K562 (cell line): ENCODE data around the gene ZSCAN26. TPM values are rescaled to one million over a fixed set of nuclear protein-coding genes. Genes with fewer than 3 reads are reported as not detected.
A peak's percentile ranks its signal among the peaks of the same experiment; 100 is the strongest.

Experiments
- BRD9 ChIP-seq: fragments of 450-650 bp; IDR thresholded peaks from 2 replicates; pipeline ENCODE4 v1.6.1; 2018; ENCODE audit warnings: low read depth; ENCODE audit not compliant: partially characterized antibody
- CHD4 ChIP-seq: fragments of 200-600 bp; sonication (generic); IDR thresholded peaks from 3 replicates; pipeline ENCODE4 v1.6.1; 2012; ENCODE audit warnings: low read depth, mild to moderate bottlenecking, mixed read lengths, low read length, inconsistent platforms; ENCODE audit not compliant: insufficient read depth, insufficient replicate concordance, poor library complexity, severe bottlenecking
- HBP1 ChIP-seq: fragments of 450-650 bp; formaldehyde crosslinking; IDR thresholded peaks from 2 replicates; pipeline ENCODE4 v1.4.0; 2022; ENCODE audit warnings: missing genetic modification characterization
- HNRNPK ChIP-seq: fragments of 200-400 bp; formaldehyde crosslinking; IDR thresholded peaks from one replicate; pipeline ENCODE4 v1.6.1; 2018; ENCODE audit warnings: mild to moderate bottlenecking, low read depth, low read length; ENCODE audit not compliant: poor library complexity, severe bottlenecking
- JUN ChIP-seq, 2 experiments: sonication (generic) in 1 of 2; formaldehyde crosslinking in 1 of 2; IDR thresholded peaks; 2 replicates each; pipeline versions ENCODE4 v1.6.1 to v1.8.0; 2012 to 2022; ENCODE audit warnings: borderline replicate concordance in 2 of 2, mild to moderate bottlenecking in 2 of 2, improper control_type of control experiment in 1 of 2, low read depth in 1 of 2, low read length in 1 of 2, missing genetic modification reagents in 1 of 2
- KDM4B ChIP-seq, 2 experiments: fragments of 450-650 bp in 1 of 2; sonication (generic) in 1 of 2; IDR thresholded peaks; 2 replicates each; pipeline ENCODE4 v1.6.1; 2016 to 2017; ENCODE audit warnings: borderline replicate concordance in 2 of 2, antibody characterized with exemption in 1 of 2, low read depth in 1 of 2, mild to moderate bottlenecking in 1 of 2
- KHSRP ChIP-seq: fragments of 450-650 bp; IDR thresholded peaks from 2 replicates; pipeline ENCODE4 v1.6.1; 2017
- LARP7 ChIP-seq: fragments of 450-650 bp; IDR thresholded peaks from 2 replicates; pipeline ENCODE4 v1.6.1; 2016
- MGA ChIP-seq: fragments of 450-650 bp; IDR thresholded peaks from 2 replicates; pipeline ENCODE4 v1.6.1; 2016; ENCODE audit warnings: mild to moderate bottlenecking, moderate library complexity
- PCBP1 ChIP-seq: fragments of 200-400 bp; formaldehyde crosslinking; IDR thresholded peaks from 2 replicates; pipeline ENCODE4 v1.6.1; 2018; ENCODE audit warnings: mild to moderate bottlenecking, low read depth, low read length; ENCODE audit not compliant: poor library complexity, severe bottlenecking
- ZNF24 ChIP-seq: fragments of 450-650 bp; IDR thresholded peaks from 2 replicates; pipeline ENCODE4 v1.6.1; 2016
- ZNF764 ChIP-seq: fragments of 250-450 bp; sonication (Bioruptor Pico); IDR thresholded peaks from 2 replicates; pipeline ENCODE4 v1.4.0; 2020; ENCODE audit warnings: low read depth, mild to moderate bottlenecking, moderate library complexity
- polyA plus RNA-seq, 8 experiments: library from polyadenylated mRNA; depleted of rRNA in 4 of 8; stranded (reverse) in 5 of 8; unstranded in 3 of 8; fragments of >200 nt; fragmentation: Nextera tagmentation in 2 of 8; fragmentation: Illumina TruSeq in 1 of 8; extraction: Ambion mirVana in 2 of 8; extraction: Trizol in 1 of 8; gene quantifications; 2 replicates each; pipeline versions ENCODE4 v1.2.1 to v1.2.3, GENCODE V29; 2011 to 2014; ENCODE audit warnings: inconsistent platforms in 1 of 8, missing spikeins in 1 of 8
- total RNA-seq, 7 experiments: library from RNA; depleted of rRNA in 6 of 7; stranded (reverse); fragments of >200 nt in 6 of 7; fragmentation: Illumina TruSeq in 2 of 7; extraction: Trizol in 2 of 7; gene quantifications; 2 replicates each; pipeline versions ENCODE4 v1.2.1 to v1.2.3, GENCODE V29; 2011 to 2021; ENCODE audit warnings: low replicate concordance in 1 of 7

ZSCAN26 gene
- total and polyA plus RNA-seq, 9 of the 15 experiments (the other 6 are each of a cell fraction or from before 2014, with no cell fraction given) = 5.9 to 14.2 (median 10.5) TPM

GRCh38 chr6:28252009-28252975 lies 14.7 kb upstream of the ZSCAN26 start, which contains the start of gene ZKSCAN4 (continued):
- TF ChIP-seq JUN (IDR thresholded peaks at IDR 0.05; ENCODE audit: borderline replicate concordance, low read depth, low read length) = peak; percentile 66
- no peak; the same call in 1 of the 2 replicates for TF ChIP-seq JUN (CRISPR knock-in tag; IDR thresholded peaks at IDR 0.05; ENCODE audit: borderline replicate concordance)
- TF ChIP-seq ZNF764 (CRISPR knock-in tag) = peak; percentile 68; the same call in 1 of the 2 replicates
- TF ChIP-seq PCBP1 = no peak
- TF ChIP-seq ZNF24 = peak; percentile 67; the same call in 1 of the 2 replicates
- TF ChIP-seq HNRNPK = no peak
- TF ChIP-seq KDM4B (IDR thresholded peaks at IDR 0.05; ENCODE audit: borderline replicate concordance in 2 of 2, low read depth in 1 of 2) = peak in 1 of 2 experiments; percentile 92; a peak in 2 of 4 replicates
- TF ChIP-seq LARP7 = peak; percentile 96
- peak; percentile 75 for TF ChIP-seq BRD9
- peak; percentile 39 for TF ChIP-seq CHD4
- TF ChIP-seq MGA = no peak
- peak; percentile 76; the same call in 1 of the 2 replicates for TF ChIP-seq HBP1 (CRISPR knock-in tag)
- no peak for TF ChIP-seq KHSRP
